ENCODE measurements around the gene PAM.

PAM gene

DNA sequence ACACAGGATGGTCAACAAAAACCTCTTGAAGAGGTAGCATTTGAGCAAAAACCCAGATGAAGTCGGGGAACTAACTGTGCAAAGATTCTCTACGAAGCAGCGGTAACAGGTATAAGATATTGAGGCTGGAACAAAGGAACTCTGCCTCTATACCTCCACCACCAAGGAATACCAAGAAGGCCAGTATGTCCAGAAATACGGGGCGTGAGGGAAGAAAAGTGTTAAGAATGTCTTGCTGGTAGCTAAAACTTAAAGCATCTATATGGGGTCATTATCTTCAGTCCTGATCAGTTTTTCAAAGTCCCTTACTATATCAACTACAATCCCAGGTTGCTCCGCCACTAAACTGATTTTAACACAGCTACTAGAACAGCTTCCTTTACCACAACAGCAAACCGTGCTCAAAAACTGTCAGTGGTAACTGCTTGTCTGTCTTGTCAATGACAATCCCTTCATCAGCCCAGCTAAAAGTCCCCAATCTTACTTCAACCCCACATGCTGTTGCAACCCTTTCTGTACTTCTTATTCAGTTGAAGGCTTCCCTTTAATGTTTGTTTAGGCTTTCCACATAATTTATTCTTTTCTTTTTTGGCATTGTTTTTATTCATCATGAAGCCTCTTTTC lies 9.4 kb downstream of the PAM start:
- Histone ChIP-seq H3K27ac (replicated peaks) (no peak overlapping the region), H3K27me3 (ENCODE audit: insufficient read depth, poor library complexity, severe bottlenecking) (no peaks in the 10 kb centered on the region), H3K4me3 (replicated peaks; ENCODE audit: insufficient read depth, low read length) (no peak overlapping the region)
- no peak for TF ChIP-seq CTCF (IDR thresholded peaks at IDR 0.05; ENCODE audit: insufficient read depth, low read length)
- TF ChIP-seq, protein P1, sequence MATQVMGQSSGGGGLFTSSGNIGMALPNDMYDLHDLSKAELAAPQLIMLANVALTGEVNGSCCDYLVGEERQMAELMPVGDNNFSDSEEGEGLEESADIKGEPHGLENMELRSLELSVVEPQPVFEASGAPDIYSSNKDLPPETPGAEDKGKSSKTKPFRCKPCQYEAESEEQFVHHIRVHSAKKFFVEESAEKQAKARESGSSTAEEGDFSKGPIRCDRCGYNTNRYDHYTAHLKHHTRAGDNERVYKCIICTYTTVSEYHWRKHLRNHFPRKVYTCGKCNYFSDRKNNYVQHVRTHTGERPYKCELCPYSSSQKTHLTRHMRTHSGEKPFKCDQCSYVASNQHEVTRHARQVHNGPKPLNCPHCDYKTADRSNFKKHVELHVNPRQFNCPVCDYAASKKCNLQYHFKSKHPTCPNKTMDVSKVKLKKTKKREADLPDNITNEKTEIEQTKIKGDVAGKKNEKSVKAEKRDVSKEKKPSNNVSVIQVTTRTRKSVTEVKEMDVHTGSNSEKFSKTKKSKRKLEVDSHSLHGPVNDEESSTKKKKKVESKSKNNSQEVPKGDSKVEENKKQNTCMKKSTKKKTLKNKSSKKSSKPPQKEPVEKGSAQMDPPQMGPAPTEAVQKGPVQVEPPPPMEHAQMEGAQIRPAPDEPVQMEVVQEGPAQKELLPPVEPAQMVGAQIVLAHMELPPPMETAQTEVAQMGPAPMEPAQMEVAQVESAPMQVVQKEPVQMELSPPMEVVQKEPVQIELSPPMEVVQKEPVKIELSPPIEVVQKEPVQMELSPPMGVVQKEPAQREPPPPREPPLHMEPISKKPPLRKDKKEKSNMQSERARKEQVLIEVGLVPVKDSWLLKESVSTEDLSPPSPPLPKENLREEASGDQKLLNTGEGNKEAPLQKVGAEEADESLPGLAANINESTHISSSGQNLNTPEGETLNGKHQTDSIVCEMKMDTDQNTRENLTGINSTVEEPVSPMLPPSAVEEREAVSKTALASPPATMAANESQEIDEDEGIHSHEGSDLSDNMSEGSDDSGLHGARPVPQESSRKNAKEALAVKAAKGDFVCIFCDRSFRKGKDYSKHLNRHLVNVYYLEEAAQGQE (IDR thresholded peaks at IDR 0.05; ENCODE audit: insufficient replicate concordance, low read depth): no peak
- DNase-seq (ENCODE audit: low read depth in 1 of 2, low spot score in 1 of 2): no peak

GRCh38 chr5:102765350-102765749 lies 10.2 kb downstream of the PAM start:
- Histone ChIP-seq H3K27me3 (ENCODE audit: insufficient read depth, poor library complexity, severe bottlenecking) (no peaks in the 10 kb centered on the region), H3K27ac (replicated peaks) (no peak overlapping the region), H3K4me3 (replicated peaks; ENCODE audit: insufficient read depth, low read length) (no peak overlapping the region)
- DNase-seq (ENCODE audit: low read depth in 1 of 2, low spot score in 1 of 2): no peak
- TF ChIP-seq, protein P1 (IDR thresholded peaks at IDR 0.05; ENCODE audit: insufficient replicate concordance, low read depth): no peak
- no peak for TF ChIP-seq CTCF (IDR thresholded peaks at IDR 0.05; ENCODE audit: insufficient read depth, low read length)

DNA sequence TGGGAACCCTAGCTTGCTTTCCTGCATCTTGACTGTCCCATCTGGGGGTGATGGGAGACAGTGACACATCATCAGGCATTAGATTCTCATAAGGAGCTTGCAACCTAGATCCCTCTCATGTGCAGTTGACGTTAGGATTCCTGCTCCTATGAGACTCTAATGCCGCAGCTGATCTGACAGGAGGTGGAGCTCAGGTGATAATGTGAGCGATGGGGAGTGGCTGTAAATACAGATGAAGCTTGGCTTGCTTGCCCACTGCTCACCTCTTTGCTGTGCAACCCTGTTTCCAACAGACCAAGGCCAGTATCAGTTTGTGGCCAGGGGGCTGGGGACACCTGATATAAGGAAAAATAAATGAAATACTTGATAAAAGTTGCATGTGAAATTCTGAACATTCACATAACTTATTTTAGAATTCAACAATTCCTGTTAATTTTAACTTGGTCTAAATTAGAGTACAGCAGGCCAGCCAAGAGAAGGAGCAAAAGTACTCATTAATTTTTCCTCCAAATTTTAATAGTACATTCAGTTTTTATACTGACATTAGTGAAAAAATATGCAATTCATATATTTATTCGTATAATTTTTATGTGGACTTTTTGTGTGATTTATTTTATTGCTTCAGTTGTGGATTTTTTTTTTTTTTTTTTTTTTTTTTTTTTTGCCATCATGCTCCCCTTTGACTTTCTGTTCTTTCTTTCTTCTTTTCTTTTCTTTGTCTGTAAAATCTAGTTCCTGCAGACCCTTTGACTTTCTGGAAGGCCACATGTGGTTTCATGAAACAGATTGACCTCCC lies 11.4 kb downstream of the PAM start:
- Histone ChIP-seq H3K27me3 (ENCODE audit: insufficient read depth, poor library complexity, severe bottlenecking) (no peaks in the 10 kb centered on the region), H3K27ac (replicated peaks) (no peak overlapping the region), H3K4me3 (replicated peaks; ENCODE audit: insufficient read depth, low read length) (no peak overlapping the region)
- TF ChIP-seq CTCF (IDR thresholded peaks at IDR 0.05; ENCODE audit: insufficient read depth, low read length): no peak
- TF ChIP-seq POLR2AphosphoS5 (IDR thresholded peaks at IDR 0.05; ENCODE audit: low read depth): no peak
- no peak for TF ChIP-seq SPI1 (IDR thresholded peaks at IDR 0.05; ENCODE audit: borderline replicate concordance, low read depth)
- DNase-seq (ENCODE audit: low read depth in 1 of 2, low spot score in 1 of 2): no peak

DNA sequence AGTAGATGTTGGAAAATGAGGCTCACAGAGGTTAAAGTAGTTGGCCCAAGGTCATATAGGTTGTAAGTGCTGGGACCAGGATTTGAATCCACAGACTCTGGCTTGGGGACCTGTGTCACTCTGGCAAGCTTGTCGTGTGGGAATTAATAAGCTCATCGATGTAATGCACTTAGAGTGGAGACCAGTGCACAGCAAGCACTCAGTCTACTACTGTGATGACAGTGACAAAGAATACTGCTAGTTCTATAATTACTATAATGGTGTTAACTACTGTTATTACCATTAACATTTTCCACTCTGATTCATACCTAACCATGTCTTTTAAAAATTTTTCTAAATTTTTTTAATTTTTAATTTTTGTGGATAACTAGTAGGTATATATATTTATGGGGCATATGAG lies 12.8 kb downstream of the PAM start:
- Histone ChIP-seq H3K27me3 (ENCODE audit: insufficient read depth, poor library complexity, severe bottlenecking) (no peaks in the 10 kb centered on the region), H3K4me3 (replicated peaks; ENCODE audit: insufficient read depth, low read length) (no peak overlapping the region), H3K27ac (replicated peaks) (no peak overlapping the region)
- DNase-seq (ENCODE audit: low read depth in 1 of 2, low spot score in 1 of 2): no peak
- TF ChIP-seq, protein P1 (IDR thresholded peaks at IDR 0.05; ENCODE audit: insufficient replicate concordance, low read depth): no peak
- TF ChIP-seq SPI1 (IDR thresholded peaks at IDR 0.05; ENCODE audit: borderline replicate concordance, low read depth) (no peak), POLR2AphosphoS5 (IDR thresholded peaks at IDR 0.05; ENCODE audit: low read depth) (no peak), GABPA (IDR thresholded peaks at IDR 0.05; ENCODE audit: low read depth) (no peak), CTCF (IDR thresholded peaks at IDR 0.05; ENCODE audit: insufficient read depth, low read length) (no peak)
